Fibroblast of lung (primary cell): ENCODE results near the gene PLXNA4.

Experiments
- CTCF ChIP-seq, 2 donors: IDR thresholded peaks in 1 of 2; conservative IDR thresholded peaks in 1 of 2; 1 replicate in 1 of 2; 2 replicates in 1 of 2; pipeline ENCODE4 v1.5.1; 2011 to 2012; ENCODE audit warnings: low read length in 2 of 2, control low read depth in 1 of 2, inconsistent platforms in 1 of 2, low read depth in 1 of 2, mild to moderate bottlenecking in 1 of 2
- EZH2 ChIP-seq: IDR thresholded peaks from 2 replicates; pipeline ENCODE4 v1.5.1; 2012; ENCODE audit warnings: low read length, control low read depth, mild to moderate bottlenecking; ENCODE audit errors: missing control alignments

- TF ChIP-seq CTCF (conservative IDR thresholded peaks at IDR 0.05 in 1 of 2, IDR thresholded peaks at IDR 0.05 in 1 of 2; ENCODE audit: low read depth in 1 of 2, low read length in 2 of 2), result no peak
- TF ChIP-seq EZH2, result no peak
Measured at GRCh38 chr7:132290021-132290420, 286.2 kb downstream of the PLXNA4 start.
